ENCODE measurements around the gene ADAMTS2. TPM values are rescaled to one million over a fixed set of nuclear protein-coding genes. Genes with fewer than 3 reads are reported as not detected.

ADAMTS2 gene
- total RNA-seq, 4 donors from 2014 or later = 6.0 to 20.9 (median 13.5) TPM

GRCh38 chr5:179115307-179115706 is 230.0 kb downstream of the ADAMTS2 start:
- WGBS, 2 donors (ENCODE audit: low coverage in 1 of 2) = 76 to 93% methylated on average over 5 of the region's 5 CpGs
- H3K27ac ChIP-seq = no peak overlapping the region
- no peaks in the 10 kb centered on the region for H3K27me3 ChIP-seq
- no peak for DNase-seq
- no peaks in the 10 kb centered on the region for H3K4me1 ChIP-seq
- peaks cover 11 to 28% of the 10 kb centered on the region in 2 donors for H3K9me3 ChIP-seq
- no peak for TF ChIP-seq EP300 (IDR thresholded peaks at IDR 0.05; ENCODE audit: low read depth)
- TF ChIP-seq POLR2A (IDR thresholded peaks at IDR 0.05) = no peak
- TF ChIP-seq CTCF (IDR thresholded peaks at IDR 0.05) = no peak
- TF ChIP-seq POLR2AphosphoS5 (IDR thresholded peaks at IDR 0.05) = no peak
- in situ Hi-C loops (cut with MboI; ENCODE audit: low pct_ligation_motif_present in 1 of 4, low pct_unique_long_range_greater_than_20kb in 1 of 4, low sequenced_read_pairs in 3 of 4) = no loop called here
- intact Hi-C loops (cut with DNase I; ENCODE audit: low total_unique reads) = no loop called here
- no peaks in the 10 kb centered on the region for H3K36me3 ChIP-seq
- no peak overlapping the region for H3K4me3 ChIP-seq

- no peak for DNase-seq
- no peak for TF ChIP-seq POLR2A (IDR thresholded peaks at IDR 0.05)
- TF ChIP-seq CTCF (IDR thresholded peaks at IDR 0.05) = no peak
- TF ChIP-seq POLR2AphosphoS5 (IDR thresholded peaks at IDR 0.05) = no peak
- TF ChIP-seq EP300 (IDR thresholded peaks at IDR 0.05; ENCODE audit: low read depth) = no peak
- Histone ChIP-seq H3K9me3 (peaks cover 14 to 28% of the 10 kb centered on the region in 2 donors), H3K4me1 (no peaks in the 10 kb centered on the region), H3K27ac (no peak overlapping the region), H3K27me3 (no peaks in the 10 kb centered on the region), H3K36me3 (no peaks in the 10 kb centered on the region), H3K4me3 (no peak overlapping the region)
- in situ Hi-C loops (cut with MboI; ENCODE audit: low pct_ligation_motif_present in 1 of 4, low pct_unique_long_range_greater_than_20kb in 1 of 4, low sequenced_read_pairs in 3 of 4) (no loop called here), intact Hi-C loops (cut with DNase I; ENCODE audit: low total_unique reads) (no loop called here)
- 90 to 100% methylated on average over 3 to 7 of the region's 7 CpGs for WGBS, 2 donors (ENCODE audit: low coverage in 1 of 2)
Observed at GRCh38 chr5:179114756-179115155, 230.5 kb downstream of the ADAMTS2 start.

- Histone ChIP-seq H3K36me3 (no peaks in the 10 kb centered on the region), H3K9me3 (peaks cover 14 to 28% of the 10 kb centered on the region in 2 donors), H3K4me1 (no peaks in the 10 kb centered on the region), H3K4me3 (no peak overlapping the region), H3K27ac (no peak overlapping the region), H3K27me3 (no peaks in the 10 kb centered on the region)
- intact Hi-C loops (cut with DNase I; ENCODE audit: low total_unique reads) (no loop called here), in situ Hi-C loops (cut with MboI; ENCODE audit: low pct_ligation_motif_present in 1 of 4, low pct_unique_long_range_greater_than_20kb in 1 of 4, low sequenced_read_pairs in 3 of 4) (no loop called here)
- TF ChIP-seq POLR2AphosphoS5 (IDR thresholded peaks at IDR 0.05) (no peak), POLR2A (IDR thresholded peaks at IDR 0.05) (no peak), EP300 (IDR thresholded peaks at IDR 0.05; ENCODE audit: low read depth) (no peak), CTCF (IDR thresholded peaks at IDR 0.05) (no peak)
- DNase-seq = no peak
- 84 to 92% methylated on average over 7 to 12 of the region's 12 CpGs for WGBS, 2 donors (ENCODE audit: low coverage in 1 of 2)
Observed at GRCh38 chr5:179113945-179114641, 231.2 kb downstream of the ADAMTS2 start.

GRCh38 chr5:179113143-179113530 is 232.1 kb downstream of the ADAMTS2 start:
- intact Hi-C loops (cut with DNase I; ENCODE audit: low total_unique reads) (no loop called here), in situ Hi-C loops (cut with MboI; ENCODE audit: low pct_ligation_motif_present in 1 of 4, low pct_unique_long_range_greater_than_20kb in 1 of 4, low sequenced_read_pairs in 3 of 4) (no loop called here)
- no peak overlapping the region for H3K27ac ChIP-seq
- TF ChIP-seq CTCF (IDR thresholded peaks at IDR 0.05) (no peak), POLR2AphosphoS5 (IDR thresholded peaks at IDR 0.05) (no peak), EP300 (IDR thresholded peaks at IDR 0.05; ENCODE audit: low read depth) (no peak), POLR2A (IDR thresholded peaks at IDR 0.05) (no peak)
- WGBS, 2 donors (ENCODE audit: low coverage in 1 of 2) = 91 to 94% methylated on average over 4 to 13 of the region's 13 CpGs
- no peak overlapping the region for H3K4me3 ChIP-seq
- H3K9me3 ChIP-seq = peaks cover 14 to 28% of the 10 kb centered on the region in 2 donors
- no peaks in the 10 kb centered on the region for H3K4me1 ChIP-seq
- DNase-seq = no peak
- no peaks in the 10 kb centered on the region for H3K27me3 ChIP-seq
- no peaks in the 10 kb centered on the region for H3K36me3 ChIP-seq

Measured in transverse colon (tissue), 4 donors.